GM19025 (cell line): Measurements from ENCODE around the gene PASD1.
"Not testable (repeated sequence)": the region's sequence is repeated elsewhere in the genome, so short reads cannot be mapped to it uniquely, and the experiment has no call there.

Experiments used
- ATAC-seq: cut with Tn5 transposase; IDR thresholded peaks from one replicate; pipeline ENCODE4 v1.9.1; 2021; ENCODE audit warnings: mild to moderate bottlenecking, low read depth, moderate library complexity; ENCODE audit not compliant: unreplicated experiment

PASD1 gene

GRCh38 chrX:151563449-151563848 lies at the start of gene PASD1:
TSS of gene PASD1 (plus strand) at chrX:151563675. CDS start at chrX:151601554, 37,879 bp downstream.
- ATAC-seq = no peak

- no peak for ATAC-seq
Measured at GRCh38 chrX:151515237-151515636, 48.2 kb upstream of the PASD1 start.

- no peak for ATAC-seq
Measured at GRCh38 chrX:151516538-151517187, 46.8 kb upstream of the PASD1 start.

GRCh38 chrX:151517421-151517820 lies 46.1 kb upstream of the PASD1 start:
- ATAC-seq = no peak

- no peak for ATAC-seq
Measured at GRCh38 chrX:151523351-151523750, 40.1 kb upstream of the PASD1 start.

- no peak for ATAC-seq
Measured at GRCh38 chrX:151536571-151536970, 26.9 kb upstream of the PASD1 start.

- ATAC-seq = no peak
Measured at GRCh38 chrX:151537572-151537971, 25.9 kb upstream of the PASD1 start.

GRCh38 chrX:151538190-151539122 lies 25.0 kb upstream of the PASD1 start:
- no peak for ATAC-seq

GRCh38 chrX:151543706-151544105 lies 19.8 kb upstream of the PASD1 start:
- no peak for ATAC-seq

GRCh38 chrX:151546226-151546625 lies 17.2 kb upstream of the PASD1 start:
- not testable (repeated sequence) for ATAC-seq

- ATAC-seq = not testable (repeated sequence)
Measured at GRCh38 chrX:151551176-151551575, 12.3 kb upstream of the PASD1 start.

GRCh38 chrX:151552743-151553142 lies 10.7 kb upstream of the PASD1 start:
- ATAC-seq = no peak

GRCh38 chrX:151555301-151555700 lies 8.2 kb upstream of the PASD1 start:
- not testable (repeated sequence) for ATAC-seq

- ATAC-seq = not testable (repeated sequence)
Measured at GRCh38 chrX:151562485-151562884, 990 bp upstream of the PASD1 start.

- not testable (repeated sequence) for ATAC-seq
Measured at GRCh38 chrX:151563003-151563402, 472 bp upstream of the PASD1 start.

- no peak for ATAC-seq
Measured at GRCh38 chrX:151564035-151564434, 560 bp downstream of the PASD1 start.

GRCh38 chrX:151566872-151567271 lies 3.4 kb downstream of the PASD1 start:
- not testable (repeated sequence) for ATAC-seq

- no peak for ATAC-seq
Measured at GRCh38 chrX:151570561-151570960, 7.1 kb downstream of the PASD1 start.

- not testable (repeated sequence) for ATAC-seq
Measured at GRCh38 chrX:151593384-151593783, 29.9 kb downstream of the PASD1 start.

- no peak for ATAC-seq
Measured at GRCh38 chrX:151596282-151596681, 32.8 kb downstream of the PASD1 start.

- no peak for ATAC-seq
Measured at GRCh38 chrX:151604931-151605330, 41.5 kb downstream of the PASD1 start.

- ATAC-seq = no peak
Measured at GRCh38 chrX:151609222-151609621, 45.7 kb downstream of the PASD1 start.
